BJ (cell line): ENCODE results near the gene KLK3. TPM values are rescaled to one million over a fixed set of nuclear protein-coding genes. Genes with fewer than 3 reads are reported as not detected.

ENCODE experiments used
- CTCF ChIA-PET: fragments of 350-600 bp; formaldehyde crosslinking; extraction: SDS; loops from one replicate; lab custom pipeline; 2021; ENCODE audit warnings: antibody characterized with exemption, inconsistent platforms; lab: Yijun Ruan, JAX
- POLR2A ChIA-PET: fragments of 300-600 bp; sonication (Branson Sonifier 250); formaldehyde crosslinking; extraction: SDS; loops from one replicate; lab custom pipeline; 2021; ENCODE audit warnings: antibody characterized with exemption; lab: Charles Lee
- DNase-seq: peaks from one replicate; pipeline ENCODE4 v3.0.0-alpha.2; 2011; ENCODE audit warnings: low read depth
- H3K27me3 ChIP-seq: 2 replicates; pipeline ENCODE4 v1.6.0; 2011; ENCODE audit warnings: low read length; ENCODE audit not compliant: control insufficient read depth, insufficient read depth
- H3K36me3 ChIP-seq: 2 replicates; pipeline ENCODE4 v1.5.1; 2011; ENCODE audit warnings: low read length; ENCODE audit not compliant: control insufficient read depth, insufficient read depth
- H3K4me3 ChIP-seq: 2 replicates; pipeline ENCODE4 v1.5.1; 2011; ENCODE audit warnings: low read depth, mild to moderate bottlenecking, control low read depth, low read length
- polyA plus RNA-seq: library from polyadenylated mRNA; depleted of rRNA; stranded (reverse); fragments of >200 nt; gene quantifications from 2 replicates; pipeline ENCODE4 v1.2.3, GENCODE V29; 2011
- TF ChIP-seq, protein P1 (sequence below): IDR thresholded peaks from 2 replicates; pipeline ENCODE4 v1.5.1; 2011; ENCODE audit warnings: low read depth, mild to moderate bottlenecking, control low read depth, inconsistent platforms, low read length, moderate library complexity; ENCODE audit not compliant: insufficient read depth

KLK3 gene
- polyA plus RNA-seq, 1 experiment, result not detected

DNA sequence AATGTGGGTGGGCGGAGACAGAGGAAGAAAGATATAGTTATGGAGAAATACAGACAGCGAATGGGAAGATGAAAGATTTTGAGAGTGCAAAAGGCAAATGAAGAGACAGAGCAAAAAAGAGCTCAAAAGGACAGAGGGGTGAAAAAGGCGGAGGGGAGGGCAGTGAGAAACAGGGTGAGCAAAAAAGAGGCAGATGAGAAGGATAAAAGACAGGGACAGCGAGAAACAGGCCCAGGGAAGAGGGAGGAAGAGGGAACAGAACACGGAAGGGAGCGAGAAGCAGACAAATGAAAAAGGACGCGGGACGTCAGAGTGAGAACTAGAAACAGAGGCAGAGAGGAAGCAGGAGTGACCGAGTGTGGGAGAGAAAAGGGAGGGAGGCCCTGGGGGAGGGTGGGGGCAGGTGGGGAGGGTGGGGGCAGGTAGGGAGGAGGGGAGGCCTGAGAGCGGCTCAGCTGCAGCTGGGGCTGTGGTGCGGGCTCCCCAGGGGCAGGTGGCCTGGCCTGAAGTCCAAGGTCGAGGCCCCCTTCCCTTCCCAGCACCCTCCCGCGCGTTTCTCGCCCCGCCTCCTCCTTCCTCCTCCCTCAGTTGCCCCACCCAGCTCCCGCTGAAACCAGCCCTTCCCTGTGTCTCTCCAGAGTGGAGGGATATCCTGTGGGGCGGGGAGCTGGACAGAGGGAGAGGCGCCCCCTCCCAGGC lies 34.0 kb upstream of the KLK3 start:
- H3K27me3 ChIP-seq, result peaks cover 22% of the 10 kb centered on the region
- H3K4me3 ChIP-seq, result no peak overlapping the region
- CTCF ChIA-PET, result interaction anchor here (0.6 kb wide), 1 partner anchor 12 kb away, joined by 3 read pairs; no protein-coding TSS in a partner anchor
- no peaks in the 10 kb centered on the region for H3K36me3 ChIP-seq
- TF ChIP-seq, protein P1, sequence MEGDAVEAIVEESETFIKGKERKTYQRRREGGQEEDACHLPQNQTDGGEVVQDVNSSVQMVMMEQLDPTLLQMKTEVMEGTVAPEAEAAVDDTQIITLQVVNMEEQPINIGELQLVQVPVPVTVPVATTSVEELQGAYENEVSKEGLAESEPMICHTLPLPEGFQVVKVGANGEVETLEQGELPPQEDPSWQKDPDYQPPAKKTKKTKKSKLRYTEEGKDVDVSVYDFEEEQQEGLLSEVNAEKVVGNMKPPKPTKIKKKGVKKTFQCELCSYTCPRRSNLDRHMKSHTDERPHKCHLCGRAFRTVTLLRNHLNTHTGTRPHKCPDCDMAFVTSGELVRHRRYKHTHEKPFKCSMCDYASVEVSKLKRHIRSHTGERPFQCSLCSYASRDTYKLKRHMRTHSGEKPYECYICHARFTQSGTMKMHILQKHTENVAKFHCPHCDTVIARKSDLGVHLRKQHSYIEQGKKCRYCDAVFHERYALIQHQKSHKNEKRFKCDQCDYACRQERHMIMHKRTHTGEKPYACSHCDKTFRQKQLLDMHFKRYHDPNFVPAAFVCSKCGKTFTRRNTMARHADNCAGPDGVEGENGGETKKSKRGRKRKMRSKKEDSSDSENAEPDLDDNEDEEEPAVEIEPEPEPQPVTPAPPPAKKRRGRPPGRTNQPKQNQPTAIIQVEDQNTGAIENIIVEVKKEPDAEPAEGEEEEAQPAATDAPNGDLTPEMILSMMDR, result no peak
- no peak for DNase-seq
- POLR2A ChIA-PET, result no interaction called here

DNA sequence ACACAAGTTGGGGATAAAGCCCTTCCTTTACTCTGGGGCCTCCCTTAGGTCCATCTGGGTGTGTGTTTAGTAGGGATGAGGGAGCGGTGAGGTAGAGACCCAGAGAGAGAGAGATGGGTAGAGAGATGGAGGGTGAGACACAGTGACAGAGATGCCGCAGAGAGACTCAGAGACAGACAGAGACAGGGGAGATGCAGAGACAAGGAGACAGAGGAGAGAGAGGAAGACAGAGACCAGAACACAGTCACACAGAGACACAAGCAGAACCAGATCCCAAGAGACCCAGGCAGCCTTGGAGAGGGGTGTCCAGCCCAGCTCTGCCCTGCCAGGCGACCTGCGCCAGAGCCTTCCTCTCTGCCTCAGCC lies 33.5 kb upstream of the KLK3 start:
- TF ChIP-seq, protein P1, result no peak
- ChIA-PET CTCF (no interaction called here), POLR2A (no interaction called here)
- no peaks in the 10 kb centered on the region for H3K36me3 ChIP-seq
- peaks cover 22% of the 10 kb centered on the region for H3K27me3 ChIP-seq
- DNase-seq, result no peak
- no peak overlapping the region for H3K4me3 ChIP-seq

DNA sequence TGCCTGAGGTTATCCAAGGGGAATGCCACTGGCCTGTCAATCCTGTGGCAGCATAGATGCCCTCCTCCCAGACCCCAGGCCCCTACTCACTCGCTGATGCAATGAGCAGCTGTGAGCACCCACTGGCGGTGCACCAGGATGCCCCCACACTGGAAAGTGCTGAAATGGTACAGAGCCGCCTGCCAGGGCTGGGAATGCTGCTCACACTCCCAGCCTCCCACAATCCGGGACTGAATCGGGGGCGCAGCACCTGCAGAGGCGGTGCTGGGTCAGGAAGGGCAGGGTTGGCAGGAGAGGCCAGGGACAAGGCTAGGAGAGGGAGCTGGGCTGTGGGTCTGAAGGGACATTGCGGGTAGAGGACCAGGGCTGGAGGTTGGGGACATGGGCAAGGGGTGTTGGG lies 33.1 kb upstream of the KLK3 start:
- POLR2A ChIA-PET, result no interaction called here
- no peak overlapping the region for H3K4me3 ChIP-seq
- CTCF ChIA-PET, result no interaction called here
- peaks cover 22% of the 10 kb centered on the region for H3K27me3 ChIP-seq
- H3K36me3 ChIP-seq, result no peaks in the 10 kb centered on the region
- DNase-seq, result no peak
- TF ChIP-seq, protein P1, result no peak

DNA sequence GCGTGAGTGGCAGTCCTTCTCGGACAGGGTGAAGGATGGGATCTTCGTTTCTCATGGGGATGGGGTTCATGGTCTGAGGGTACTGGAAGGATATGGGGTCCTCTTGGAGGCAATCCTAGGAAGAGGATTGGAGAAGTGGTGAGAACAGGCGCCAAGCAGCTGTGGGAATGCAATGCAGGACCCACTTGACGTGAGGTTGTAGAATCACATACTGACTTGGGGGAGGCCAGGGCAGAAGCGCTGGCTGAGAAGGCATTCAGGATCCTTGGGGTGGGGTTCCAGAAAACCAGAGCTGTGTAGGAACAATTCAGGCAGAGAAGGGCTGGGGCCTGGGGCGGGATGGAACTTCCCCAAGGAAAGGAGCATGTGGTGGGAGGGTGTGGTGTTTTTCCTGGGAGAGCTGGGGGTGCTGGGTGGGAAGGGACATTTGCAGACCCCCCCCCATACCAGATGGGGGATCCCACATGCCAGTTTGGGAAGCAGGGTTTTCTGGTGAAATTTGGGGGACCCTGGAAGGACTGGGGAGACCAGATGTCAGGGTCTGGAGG lies 32.0 kb upstream of the KLK3 start:
- CTCF ChIA-PET, result no interaction called here
- no peaks in the 10 kb centered on the region for H3K36me3 ChIP-seq
- POLR2A ChIA-PET, result no interaction called here
- peaks cover 22% of the 10 kb centered on the region for H3K27me3 ChIP-seq
- H3K4me3 ChIP-seq, result no peak overlapping the region
- no peak for DNase-seq
- TF ChIP-seq, protein P1, result no peak

DNA sequence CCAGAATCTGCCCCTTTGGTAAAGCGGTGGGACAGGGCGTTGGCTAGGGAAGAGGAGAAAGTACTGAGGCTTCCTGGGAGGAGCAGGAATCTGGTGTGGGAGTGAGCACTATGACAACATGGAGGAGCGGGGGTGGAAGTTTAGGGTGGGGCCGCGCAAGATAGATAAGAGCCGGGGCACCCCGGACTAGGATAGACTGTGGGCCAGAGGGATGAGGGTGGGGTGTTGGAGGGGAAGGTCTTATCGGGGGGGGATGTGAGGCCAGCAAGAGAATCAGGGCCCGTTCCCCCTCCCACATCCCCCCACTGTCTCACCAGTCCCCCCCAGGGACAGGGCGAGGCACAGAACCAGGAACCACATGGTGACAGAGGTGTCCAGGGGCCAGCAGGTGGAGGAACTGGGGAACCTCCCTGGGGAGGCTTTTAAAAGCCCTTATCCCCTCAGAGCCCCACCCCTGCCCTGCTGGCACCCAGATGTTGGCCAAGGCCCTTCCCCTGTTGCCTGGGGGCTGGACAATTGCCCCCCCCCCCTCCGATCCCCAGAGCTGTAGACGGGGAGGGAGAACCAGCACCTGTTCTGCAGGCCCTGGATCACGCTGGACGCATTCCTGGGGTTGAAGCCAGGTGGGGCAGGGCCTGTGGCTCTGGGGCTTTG lies 31.2 kb upstream of the KLK3 start, which contains the start of gene KLK1:
Gene KLK1, minus strand, starts transcription at position 399 of the 654 bp plus-strand sequence. Its CDS starts 39 bp downstream, at position 360.
- no peak for DNase-seq
- TF ChIP-seq, protein P1, result no peak
- Histone ChIP-seq H3K4me3 (no peak within 1 kb of the TSS), H3K27me3 (peaks cover 22% of the 10 kb centered on the region), H3K36me3 (no peaks in the 10 kb centered on the region)
- POLR2A ChIA-PET, result no interaction called here
- CTCF ChIA-PET, result no interaction called here
